Activated CD4-positive, alpha-beta memory T cell treated with anti-CD3 and anti-CD28 coated beads for 36 hours (primary cell): ENCODE measurements around the gene SRRM1. TPM values are rescaled to one million over a fixed set of nuclear protein-coding genes. Genes with fewer than 3 reads are reported as not detected.
"Not testable (repeated sequence)": the region's sequence is repeated elsewhere in the genome, so short reads cannot be mapped to it uniquely, and the experiment has no call there.

Experiments used
- CTCF ChIA-PET: fragments of 350-600 bp; sonication (Branson Sonifier 250); formaldehyde crosslinking; loops from one replicate; lab custom pipeline; 2021; ENCODE audit warnings: antibody characterized with exemption, inconsistent platforms; lab: Charles Lee
- POLR2A ChIA-PET: fragments of 350-600 bp; sonication (Branson Sonifier 250); formaldehyde crosslinking; loops from one replicate; lab custom pipeline; 2021; ENCODE audit warnings: antibody characterized with exemption; lab: Charles Lee
- DNase-seq: peaks from one replicate; pipeline ENCODE4 v3.0.0-alpha.2; 2020
- H3K27ac Mint-ChIP-seq: one replicate; pipeline ENCODE4 v1.8.0; 2021; ENCODE audit warnings: mixed read lengths
- H3K27me3 Mint-ChIP-seq: one replicate; pipeline ENCODE4 v1.8.0; 2021; ENCODE audit warnings: mixed read lengths
- H3K36me3 Mint-ChIP-seq: one replicate; pipeline ENCODE4 v1.8.0; 2021; ENCODE audit warnings: mixed read lengths
- H3K4me1 Mint-ChIP-seq: one replicate; pipeline ENCODE4 v1.8.0; 2021; ENCODE audit warnings: low read depth, mixed read lengths
- H3K4me3 Mint-ChIP-seq: one replicate; pipeline ENCODE4 v1.8.0; 2021; ENCODE audit warnings: mild to moderate bottlenecking, mixed read lengths
- H3K9me3 Mint-ChIP-seq: one replicate; pipeline ENCODE4 v1.8.0; 2021; ENCODE audit warnings: mixed read lengths
- intact Hi-C: fragments of 100-400 bp; cut with micrococcal nuclease; formaldehyde crosslinking; loops from one replicate; pipeline ENCODE4 v1.15.1; 2023
- total RNA-seq, 2 experiments: library from RNA; stranded (reverse); gene quantifications; one replicate each; pipeline ENCODE4 v1.2.3, GENCODE V29; 2021

The SRRM1 gene
- total RNA-seq, 2 experiments from 2014 or later: 225 to 227 TPM

GRCh38 chr1:24648919-24649318 lies 5.8 kb downstream of the SRRM1 start:
- H3K27ac Mint-ChIP-seq: peak overlapping the region; percentile 7
- POLR2A ChIA-PET: no interaction called here
- peaks cover 82% of the 10 kb centered on the region for H3K36me3 Mint-ChIP-seq
- H3K4me1 Mint-ChIP-seq: peaks cover 58% of the 10 kb centered on the region
- H3K9me3 Mint-ChIP-seq: no peaks in the 10 kb centered on the region
- H3K27me3 Mint-ChIP-seq: no peaks in the 10 kb centered on the region
- no peak for DNase-seq
- intact Hi-C loops: loop anchor here (10.0 kb wide), 1 partner anchor 586 kb away; the partner anchor contains the start of gene SYF2
- H3K4me3 Mint-ChIP-seq: no peak overlapping the region
- CTCF ChIA-PET: interaction anchor here (0.7 kb wide), 1 partner anchor 40 kb away, joined by 4 read pairs; no protein-coding TSS in a partner anchor

- no peak for DNase-seq
- no peak overlapping the region for H3K4me3 Mint-ChIP-seq
- peaks cover 45% of the 10 kb centered on the region for H3K4me1 Mint-ChIP-seq
- H3K9me3 Mint-ChIP-seq: no peaks in the 10 kb centered on the region
- H3K36me3 Mint-ChIP-seq: peaks cover 83% of the 10 kb centered on the region
- intact Hi-C loops: no loop called here
- ChIA-PET POLR2A (no interaction called here), CTCF (no interaction called here)
- H3K27ac Mint-ChIP-seq: no peak overlapping the region
- no peaks in the 10 kb centered on the region for H3K27me3 Mint-ChIP-seq
Observed at GRCh38 chr1:24652382-24652781, 9.3 kb downstream of the SRRM1 start.

- Mint-ChIP-seq H3K36me3 (peaks cover 74% of the 10 kb centered on the region), H3K9me3 (no peaks in the 10 kb centered on the region), H3K27ac (no peak overlapping the region), H3K4me3 (no peak overlapping the region), H3K27me3 (no peaks in the 10 kb centered on the region), H3K4me1 (peaks cover 37% of the 10 kb centered on the region)
- DNase-seq: no peak
- ChIA-PET POLR2A (interaction anchor here (0.6 kb wide), 1 partner anchor 7 kb away, joined by 5 read pairs; no protein-coding TSS in a partner anchor), CTCF (interaction anchor here (1.5 kb wide), 1 partner anchor 176 kb away, joined by 4 read pairs; no protein-coding TSS in a partner anchor)
- intact Hi-C loops: no loop called here
Observed at GRCh38 chr1:24654010-24654409, 10.9 kb downstream of the SRRM1 start.

GRCh38 chr1:24656046-24656445 lies 12.9 kb downstream of the SRRM1 start:
- Mint-ChIP-seq H3K27me3 (no peaks in the 10 kb centered on the region), H3K9me3 (no peaks in the 10 kb centered on the region), H3K4me1 (peaks cover 37% of the 10 kb centered on the region), H3K4me3 (no peak overlapping the region), H3K36me3 (peaks cover 68% of the 10 kb centered on the region), H3K27ac (peak overlapping the region; percentile 40)
- ChIA-PET POLR2A (interaction anchor here (0.5 to 1.0 kb wide), 2 partner anchors 89 to 1110 kb away, joined by 3 read pairs; no protein-coding TSS in a partner anchor), CTCF (no interaction called here)
- intact Hi-C loops: no loop called here
- no peak for DNase-seq

GRCh38 chr1:24657781-24658180 lies 14.7 kb downstream of the SRRM1 start:
- DNase-seq: no peak
- POLR2A ChIA-PET: no interaction called here
- Mint-ChIP-seq H3K36me3 (peaks cover 64% of the 10 kb centered on the region), H3K9me3 (no peaks in the 10 kb centered on the region), H3K27me3 (no peaks in the 10 kb centered on the region), H3K4me1 (peaks cover 37% of the 10 kb centered on the region), H3K4me3 (no peak overlapping the region), H3K27ac (peak overlapping the region; percentile 8)
- CTCF ChIA-PET: interaction anchor here (1.4 kb wide), 1 partner anchor 31 kb away, joined by 5 read pairs; no protein-coding TSS in a partner anchor
- intact Hi-C loops: no loop called here

GRCh38 chr1:24659166-24659904 lies 16.2 kb downstream of the SRRM1 start:
- Mint-ChIP-seq H3K27ac (peak overlapping the region; percentile 46), H3K9me3 (no peaks in the 10 kb centered on the region), H3K4me1 (peaks cover 37% of the 10 kb centered on the region), H3K4me3 (no peak overlapping the region), H3K36me3 (peaks cover 65% of the 10 kb centered on the region), H3K27me3 (no peaks in the 10 kb centered on the region)
- no peak for DNase-seq
- intact Hi-C loops: no loop called here
- ChIA-PET POLR2A (no interaction called here), CTCF (interaction anchor here (0.9 to 1.2 kb wide), 3 partner anchors 30 to 267 kb away, joined by 3 to 4 read pairs (median 3); no protein-coding TSS in a partner anchor)

- H3K27ac Mint-ChIP-seq: peak overlapping the region; percentile 46
- DNase-seq: no peak
- ChIA-PET POLR2A (no interaction called here), CTCF (interaction anchor here (0.6 to 1.2 kb wide), 4 partner anchors 29 to 266 kb away, joined by 3 to 4 read pairs (median 3); no protein-coding TSS in a partner anchor)
- H3K27me3 Mint-ChIP-seq: no peaks in the 10 kb centered on the region
- no peak overlapping the region for H3K4me3 Mint-ChIP-seq
- H3K4me1 Mint-ChIP-seq: peaks cover 33% of the 10 kb centered on the region
- intact Hi-C loops: no loop called here
- H3K9me3 Mint-ChIP-seq: no peaks in the 10 kb centered on the region
- peaks cover 62% of the 10 kb centered on the region for H3K36me3 Mint-ChIP-seq
Observed at GRCh38 chr1:24659993-24660665, 17.0 kb downstream of the SRRM1 start.

- no peaks in the 10 kb centered on the region for H3K27me3 Mint-ChIP-seq
- intact Hi-C loops: no loop called here
- POLR2A ChIA-PET: interaction anchor here (0.6 to 1.5 kb wide), 2 partner anchors 9 to 180 kb away, joined by 3 to 4 read pairs; no protein-coding TSS in a partner anchor
- no peak overlapping the region for H3K4me3 Mint-ChIP-seq
- H3K36me3 Mint-ChIP-seq: peaks cover 59% of the 10 kb centered on the region
- H3K9me3 Mint-ChIP-seq: no peaks in the 10 kb centered on the region
- DNase-seq: no peak
- CTCF ChIA-PET: interaction anchor here (0.9 to 1.2 kb wide), 3 partner anchors 24 to 171 kb away, joined by 3 to 5 read pairs (median 4); no protein-coding TSS in a partner anchor
- H3K27ac Mint-ChIP-seq: no peak overlapping the region
- peaks cover 7% of the 10 kb centered on the region for H3K4me1 Mint-ChIP-seq
Observed at GRCh38 chr1:24664507-24665033, 21.5 kb downstream of the SRRM1 start.

GRCh38 chr1:24666794-24667193 lies 23.7 kb downstream of the SRRM1 start:
- no peaks in the 10 kb centered on the region for H3K4me1 Mint-ChIP-seq
- intact Hi-C loops: no loop called here
- no peak for DNase-seq
- POLR2A ChIA-PET: no interaction called here
- H3K27me3 Mint-ChIP-seq: no peaks in the 10 kb centered on the region
- H3K36me3 Mint-ChIP-seq: peaks cover 63% of the 10 kb centered on the region
- no peak overlapping the region for H3K4me3 Mint-ChIP-seq
- no peaks in the 10 kb centered on the region for H3K9me3 Mint-ChIP-seq
- CTCF ChIA-PET: interaction anchor here (0.6 kb wide), 1 partner anchor 478 kb away, joined by 3 read pairs; no protein-coding TSS in a partner anchor
- no peak overlapping the region for H3K27ac Mint-ChIP-seq

GRCh38 chr1:24671372-24671771 lies 28.3 kb downstream of the SRRM1 start:
- H3K4me3 Mint-ChIP-seq, H3K9me3 Mint-ChIP-seq, DNase-seq, H3K4me1 Mint-ChIP-seq, POLR2A ChIA-PET, intact Hi-C loops, H3K27ac Mint-ChIP-seq, H3K27me3 Mint-ChIP-seq: not testable (repeated sequence)
- peaks cover 54% of the 10 kb centered on the region for H3K36me3 Mint-ChIP-seq
- CTCF ChIA-PET: interaction anchor here (0.7 kb wide), 1 partner anchor 15 kb away, joined by 3 read pairs; no protein-coding TSS in a partner anchor

- DNase-seq, H3K9me3 Mint-ChIP-seq, H3K27me3 Mint-ChIP-seq, H3K4me1 Mint-ChIP-seq, H3K4me3 Mint-ChIP-seq, intact Hi-C loops: not testable (repeated sequence)
- ChIA-PET CTCF (interaction anchor here (1.1 to 2.0 kb wide), 2 partner anchors 15 to 158 kb away, joined by 4 to 5 read pairs; no protein-coding TSS in a partner anchor), POLR2A (interaction anchor here (1.5 kb wide), 1 partner anchor 9 kb away, joined by 4 read pairs; no protein-coding TSS in a partner anchor)
- Mint-ChIP-seq H3K27ac (peak overlapping the region; percentile 55), H3K36me3 (peaks cover 58% of the 10 kb centered on the region)
Observed at GRCh38 chr1:24672686-24673085, 29.6 kb downstream of the SRRM1 start.
